MG63 (cell line): Measurements from ENCODE around the gene HMGCS2. TPM values are rescaled to one million over a fixed set of nuclear protein-coding genes. Genes with fewer than 3 reads are reported as not detected.

Source experiments
- DNase-seq: peaks from one replicate; pipeline ENCODE4 v3.0.0-alpha.2; 2020
- H3K27me3 ChIP-seq: fragments of 250-450 bp; sonication (Bioruptor Pico); 2 replicates; pipeline ENCODE4 v1.5.1; 2020; ENCODE audit warnings: mild to moderate bottlenecking, moderate library complexity
- H3K36me3 ChIP-seq: fragments of 250-450 bp; sonication (Bioruptor Pico); 2 replicates; pipeline ENCODE4 v1.5.1; 2020; ENCODE audit warnings: mild to moderate bottlenecking, moderate library complexity
- H3K4me3 ChIP-seq: fragments of 250-450 bp; sonication (Bioruptor Pico); 2 replicates; pipeline ENCODE4 v1.5.1; 2020; ENCODE audit warnings: mild to moderate bottlenecking, moderate library complexity
- H3K9me3 ChIP-seq: fragments of 250-450 bp; sonication (Bioruptor Pico); 2 replicates; pipeline ENCODE4 v1.5.1; 2020; ENCODE audit warnings: mild to moderate bottlenecking, moderate library complexity
- total RNA-seq: library from RNA; depleted of rRNA; stranded (reverse); fragments of >200 nt; shearing (Covaris generic); gene quantifications from 2 replicates; pipeline ENCODE4 v1.2.3, GENCODE V29; 2014; ENCODE audit warnings: low replicate concordance

HMGCS2 gene
- total RNA-seq, 1 experiment from 2014 or later, result not detected

GRCh38 chr1:119778359-119778758, 9.7 kb upstream of the HMGCS2 start:
- peaks cover 2% of the 10 kb centered on the region for H3K27me3 ChIP-seq
- H3K4me3 ChIP-seq, result no peak overlapping the region
- H3K36me3 ChIP-seq, result no peaks in the 10 kb centered on the region
- no peaks in the 10 kb centered on the region for H3K9me3 ChIP-seq
- no peak for DNase-seq

- no peak for DNase-seq
- Histone ChIP-seq H3K4me3 (no peak overlapping the region), H3K27me3 (no peaks in the 10 kb centered on the region; the same call in 1 of the 2 replicates), H3K36me3 (no peaks in the 10 kb centered on the region), H3K9me3 (no peaks in the 10 kb centered on the region)
Observed at GRCh38 chr1:119774746-119775490, 6.2 kb upstream of the HMGCS2 start.

- H3K27me3 ChIP-seq, result no peaks in the 10 kb centered on the region; the same call in 1 of the 2 replicates
- no peaks in the 10 kb centered on the region for H3K9me3 ChIP-seq
- DNase-seq, result no peak
- no peaks in the 10 kb centered on the region for H3K36me3 ChIP-seq
- H3K4me3 ChIP-seq, result no peak overlapping the region
Observed at GRCh38 chr1:119773711-119774241, 5.1 kb upstream of the HMGCS2 start.

- no peaks in the 10 kb centered on the region for H3K9me3 ChIP-seq
- no peaks in the 10 kb centered on the region for H3K36me3 ChIP-seq
- DNase-seq, result no peak
- no peak overlapping the region for H3K4me3 ChIP-seq
- H3K27me3 ChIP-seq, result no peaks in the 10 kb centered on the region; the same call in 1 of the 2 replicates
Observed at GRCh38 chr1:119772298-119772697, 3.6 kb upstream of the HMGCS2 start.

GRCh38 chr1:119771770-119772169, 3.1 kb upstream of the HMGCS2 start:
- Histone ChIP-seq H3K27me3 (no peaks in the 10 kb centered on the region; the same call in 1 of the 2 replicates), H3K36me3 (no peaks in the 10 kb centered on the region), H3K4me3 (no peak overlapping the region), H3K9me3 (no peaks in the 10 kb centered on the region)
- DNase-seq, result no peak

GRCh38 chr1:119771016-119771415, 2.3 kb upstream of the HMGCS2 start:
- DNase-seq, result no peak
- H3K36me3 ChIP-seq, result no peaks in the 10 kb centered on the region
- H3K9me3 ChIP-seq, result no peaks in the 10 kb centered on the region

GRCh38 chr1:119767486-119767885, 1.2 kb downstream of the HMGCS2 start:
- Histone ChIP-seq H3K27me3 (peaks cover 8% of the 10 kb centered on the region; the same call in 1 of the 2 replicates), H3K4me3 (no peak overlapping the region), H3K36me3 (no peaks in the 10 kb centered on the region), H3K9me3 (0 out of 2 replicates have a peak, but pooled peaks cover 4% of the 10 kb centered on the region)
- no peak for DNase-seq

More at GRCh38 chr1:119771016-119771415, 2.3 kb upstream of the HMGCS2 start:
- H3K4me3 ChIP-seq, result no peak overlapping the region
- H3K27me3 ChIP-seq, result peaks cover 2% of the 10 kb centered on the region; the same call in 1 of the 2 replicates

- no peak for DNase-seq
- H3K36me3 ChIP-seq, result no peaks in the 10 kb centered on the region
- H3K9me3 ChIP-seq, result 0 out of 2 replicates have a peak, but pooled peaks cover 4% of the 10 kb centered on the region
- peaks cover 8% of the 10 kb centered on the region; the same call in 1 of the 2 replicates for H3K27me3 ChIP-seq
- no peak overlapping the region for H3K4me3 ChIP-seq
Observed at GRCh38 chr1:119766374-119766794, 2.3 kb downstream of the HMGCS2 start.

- no peak overlapping the region for H3K4me3 ChIP-seq
- no peak for DNase-seq
- 0 out of 2 replicates have a peak, but pooled peaks cover 4% of the 10 kb centered on the region for H3K9me3 ChIP-seq
- H3K27me3 ChIP-seq, result peaks cover 8% of the 10 kb centered on the region; the same call in 1 of the 2 replicates
- no peaks in the 10 kb centered on the region for H3K36me3 ChIP-seq
Observed at GRCh38 chr1:119764220-119764619, 4.5 kb downstream of the HMGCS2 start.

- Histone ChIP-seq H3K4me3 (no peak overlapping the region), H3K36me3 (no peaks in the 10 kb centered on the region), H3K9me3 (0 out of 2 replicates have a peak, but pooled peaks cover 4% of the 10 kb centered on the region), H3K27me3 (peaks cover 8% of the 10 kb centered on the region; the same call in 1 of the 2 replicates)
- no peak for DNase-seq
Observed at GRCh38 chr1:119762953-119763352, 5.8 kb downstream of the HMGCS2 start.

- H3K36me3 ChIP-seq, result no peaks in the 10 kb centered on the region
- H3K27me3 ChIP-seq, result peaks cover 8% of the 10 kb centered on the region; the same call in 1 of the 2 replicates
- H3K4me3 ChIP-seq, result no peak overlapping the region
- DNase-seq, result no peak
- H3K9me3 ChIP-seq, result 0 out of 2 replicates have a peak, but pooled peaks cover 4% of the 10 kb centered on the region
Observed at GRCh38 chr1:119762409-119762808, 6.3 kb downstream of the HMGCS2 start.

GRCh38 chr1:119758584-119758983, 10.1 kb downstream of the HMGCS2 start:
- Histone ChIP-seq H3K4me3 (no peak overlapping the region), H3K27me3 (no peaks in the 10 kb centered on the region; the same call in 1 of the 2 replicates), H3K9me3 (no peaks in the 10 kb centered on the region), H3K36me3 (no peaks in the 10 kb centered on the region)
- no peak for DNase-seq

- no peak overlapping the region for H3K4me3 ChIP-seq
Observed at GRCh38 chr1:119752592-119752991, 16.1 kb downstream of the HMGCS2 start.

GRCh38 chr1:119748040-119748439, 20.7 kb downstream of the HMGCS2 start:
- Histone ChIP-seq H3K9me3 (no peaks in the 10 kb centered on the region), H3K36me3 (peaks cover 23% of the 10 kb centered on the region), H3K4me3 (no peak overlapping the region), H3K27me3 (no peaks in the 10 kb centered on the region)
- DNase-seq, result no peak

More at GRCh38 chr1:119752592-119752991, 16.1 kb downstream of the HMGCS2 start:
- Histone ChIP-seq H3K36me3 (no peaks in the 10 kb centered on the region), H3K27me3 (no peaks in the 10 kb centered on the region), H3K9me3 (no peaks in the 10 kb centered on the region)
- DNase-seq, result no peak

- no peak for DNase-seq
- no peaks in the 10 kb centered on the region for H3K9me3 ChIP-seq
- no peaks in the 10 kb centered on the region for H3K27me3 ChIP-seq
- H3K36me3 ChIP-seq, result peaks cover 29% of the 10 kb centered on the region
- H3K4me3 ChIP-seq, result no peak overlapping the region
Observed at GRCh38 chr1:119747451-119747850, 21.3 kb downstream of the HMGCS2 start.

- DNase-seq, result no peak
- no peaks in the 10 kb centered on the region for H3K27me3 ChIP-seq
- H3K9me3 ChIP-seq, result no peaks in the 10 kb centered on the region
- no peak overlapping the region for H3K4me3 ChIP-seq
- H3K36me3 ChIP-seq, result peaks cover 49% of the 10 kb centered on the region
Observed at GRCh38 chr1:119745034-119745433, 23.7 kb downstream of the HMGCS2 start.

GRCh38 chr1:119744598-119744942, 24.1 kb downstream of the HMGCS2 start:
- Histone ChIP-seq H3K36me3 (peaks cover 54% of the 10 kb centered on the region), H3K27me3 (no peaks in the 10 kb centered on the region), H3K4me3 (no peak overlapping the region), H3K9me3 (no peaks in the 10 kb centered on the region)
- DNase-seq, result no peak
